ENCODE measurements around the gene TMPRSS15. TPM values are rescaled to one million over a fixed set of nuclear protein-coding genes. Genes with fewer than 3 reads are reported as not detected.

Gene TMPRSS15
- total RNA-seq, 1 experiment from 2014 or later = not detected

DNA sequence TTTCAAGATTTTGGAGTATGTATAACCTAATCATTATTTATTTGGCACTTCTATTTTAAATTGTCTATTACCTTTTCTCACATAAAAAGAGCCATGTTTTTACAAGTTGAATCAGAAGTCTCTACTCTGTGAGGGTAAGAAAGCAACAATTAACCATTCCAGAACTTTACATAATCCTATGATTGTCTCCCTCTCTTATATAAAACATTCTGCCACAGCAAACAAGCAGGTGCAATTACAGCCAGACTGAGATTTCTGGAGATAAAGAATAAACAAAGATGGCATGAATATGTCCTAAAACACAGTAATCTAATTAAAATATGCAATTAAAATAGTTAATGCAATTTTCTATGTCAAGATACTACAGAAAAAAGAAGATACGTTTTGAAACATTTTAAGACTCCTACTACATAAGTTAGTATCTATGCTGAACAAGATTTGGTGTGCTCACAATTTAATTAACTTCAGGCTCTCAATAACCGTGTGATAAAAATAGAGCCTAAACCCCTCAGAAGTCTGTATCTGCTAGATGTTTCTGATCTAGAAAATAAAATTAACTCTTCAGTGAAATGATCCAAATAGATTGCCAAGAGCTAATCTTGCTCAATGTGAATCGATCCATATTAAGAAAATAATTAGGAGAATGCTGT, 13.7 kb upstream of the TMPRSS15 start (continued):
- TF ChIP-seq, protein P1, sequence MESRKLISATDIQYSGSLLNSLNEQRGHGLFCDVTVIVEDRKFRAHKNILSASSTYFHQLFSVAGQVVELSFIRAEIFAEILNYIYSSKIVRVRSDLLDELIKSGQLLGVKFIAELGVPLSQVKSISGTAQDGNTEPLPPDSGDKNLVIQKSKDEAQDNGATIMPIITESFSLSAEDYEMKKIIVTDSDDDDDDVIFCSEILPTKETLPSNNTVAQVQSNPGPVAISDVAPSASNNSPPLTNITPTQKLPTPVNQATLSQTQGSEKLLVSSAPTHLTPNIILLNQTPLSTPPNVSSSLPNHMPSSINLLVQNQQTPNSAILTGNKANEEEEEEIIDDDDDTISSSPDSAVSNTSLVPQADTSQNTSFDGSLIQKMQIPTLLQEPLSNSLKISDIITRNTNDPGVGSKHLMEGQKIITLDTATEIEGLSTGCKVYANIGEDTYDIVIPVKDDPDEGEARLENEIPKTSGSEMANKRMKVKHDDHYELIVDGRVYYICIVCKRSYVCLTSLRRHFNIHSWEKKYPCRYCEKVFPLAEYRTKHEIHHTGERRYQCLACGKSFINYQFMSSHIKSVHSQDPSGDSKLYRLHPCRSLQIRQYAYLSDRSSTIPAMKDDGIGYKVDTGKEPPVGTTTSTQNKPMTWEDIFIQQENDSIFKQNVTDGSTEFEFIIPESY (IDR thresholded peaks at IDR 0.05; ENCODE audit: extremely low read depth, insufficient replicate concordance, low read length) = no peak
- TF ChIP-seq TCF7L2 (IDR thresholded peaks at IDR 0.05; ENCODE audit: borderline replicate concordance, extremely low read depth, insufficient read depth, insufficient read length) (no peak), POLR2A (IDR thresholded peaks at IDR 0.05; ENCODE audit: borderline replicate concordance, extremely low read depth, insufficient read depth, insufficient read length) (no peak), FOSL1 (IDR thresholded peaks at IDR 0.05; ENCODE audit: low read depth) (no peak)

DNA sequence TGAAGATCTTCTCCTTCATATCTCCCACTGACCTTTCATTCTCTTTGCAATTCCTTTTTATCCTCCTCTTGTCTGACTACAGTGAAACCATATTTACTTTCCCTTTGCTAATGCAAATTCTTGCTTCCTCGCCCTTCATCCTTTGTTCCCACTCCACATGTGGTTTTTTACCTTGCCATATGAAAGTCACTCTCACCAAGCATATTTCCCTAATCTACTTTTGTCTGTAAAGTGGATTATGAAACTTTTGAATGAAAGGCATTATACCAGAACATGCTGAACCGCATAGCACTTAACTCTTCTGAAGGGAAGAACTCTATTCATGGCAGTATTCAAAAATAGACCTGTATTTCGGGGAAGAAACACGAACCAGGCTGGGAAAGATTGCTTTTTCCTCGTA, 8.0 kb upstream of the TMPRSS15 start:
- DNase-seq (ENCODE audit: low read depth, low spot score) = no peak
- Histone ChIP-seq H3K79me2 (ENCODE audit: insufficient read depth, low read length) (no peaks in the 10 kb centered on the region), H3K4me3 (replicated peaks in 1 of 2; ENCODE audit: low read depth in 1 of 2, low read length in 2 of 2) (no peak overlapping the region), H2AFZ (ENCODE audit: low read depth, low read length, poor library complexity, severe bottlenecking) (no peak overlapping the region), H3K27me3 (ENCODE audit: insufficient read depth, low read length) (no peaks in the 10 kb centered on the region), H3K27ac (ENCODE audit: low read depth, low read length) (no peak overlapping the region), H3K36me3 (ENCODE audit: control insufficient read depth in 1 of 2, insufficient read depth in 2 of 2, low read length in 2 of 2) (no peaks in the 10 kb centered on the region), H4K20me1 (ENCODE audit: insufficient read depth) (no peaks in the 10 kb centered on the region), H3K9ac (ENCODE audit: low read length) (no peak overlapping the region), H3K9me3 (ENCODE audit: control insufficient read depth in 1 of 2, insufficient read depth in 1 of 2, low read depth in 1 of 2, low read length in 2 of 2) (peaks cover 15 to 25% of the 10 kb centered on the region in 2 experiments; a peak in 2 of 4 replicates), H3K4me2 (ENCODE audit: low read length) (no peak overlapping the region), H3K4me1 (ENCODE audit: control insufficient read depth in 1 of 2, insufficient read depth in 2 of 2, low read length in 2 of 2) (no peaks in the 10 kb centered on the region), H3K9me2 (ENCODE audit: insufficient read depth) (no peaks in the 10 kb centered on the region)
- no TSS peak for BruUV-seq (replicated peaks)
- ChIA-PET RAD21 (ENCODE audit: low non-redundant PET in 1 of 2, low total read pairs in 2 of 2, uncharacterized antibody in 2 of 2, unreplicated experiment in 2 of 2) (no interaction called here), CTCF (no interaction called here), POLR2A (no interaction called here)
- intact Hi-C loops (cut with micrococcal nuclease) = no loop called here
- TF ChIP-seq EZH2 (IDR thresholded peaks at IDR 0.05) = no peak
- ATAC-seq = no peak

All from HCT116 (cell line).